H1 (cell line): ENCODE results near the gene GRIP2. TPM values are rescaled to one million over a fixed set of nuclear protein-coding genes. Genes with fewer than 3 reads are reported as not detected.

ENCODE experiments used
- CTCF ChIA-PET: fragments of 300-600 bp; sonication (Branson Sonifier 250); formaldehyde crosslinking; loops from one replicate; lab custom pipeline; 2021; ENCODE audit not compliant: partially characterized antibody; lab: Charles Lee
- POLR2A ChIA-PET: fragments of 300-600 bp; sonication (Branson Sonifier 250); formaldehyde crosslinking; loops from one replicate; lab custom pipeline; 2021; ENCODE audit warnings: inconsistent platforms; ENCODE audit not compliant: partially characterized antibody; lab: Charles Lee
- DNase-seq, 2 experiments: peaks; one replicate each; pipeline versions ENCODE4 v3.0.0 to v3.0.0-alpha.2; 2010 to 2022; ENCODE audit warnings: low spot score in 2 of 2, low read depth in 1 of 2, mixed read lengths in 1 of 2
- FAIRE-seq: peaks from 2 replicates; lab custom pipeline; 2011; peaks lifted over from hg19 to GRCh38; lab: Jason Lieb, UNC
- H2AFZ ChIP-seq: 2 replicates; pipeline ENCODE4 v1.8.1; 2012; ENCODE audit warnings: low read length, inconsistent platforms
- H2AK5ac ChIP-seq: 2 replicates; pipeline ENCODE4 v1.6.1; 2013; ENCODE audit warnings: low read depth, low read length
- H2BK120ac ChIP-seq: replicated peaks from 2 replicates; pipeline ENCODE3; 2013; ENCODE audit warnings: low read depth, low read length, inconsistent platforms
- H2BK12ac ChIP-seq: 2 replicates; pipeline ENCODE4 v1.6.1; 2013; ENCODE audit warnings: low read depth, low read length
- H2BK15ac ChIP-seq: 2 replicates; pipeline ENCODE4 v1.6.1; 2013; ENCODE audit warnings: low read length
- H2BK20ac ChIP-seq: 2 replicates; pipeline ENCODE4 v1.6.1; 2013; ENCODE audit warnings: low read length
- H2BK5ac ChIP-seq: 2 replicates; pipeline ENCODE4 v1.6.1; 2013; ENCODE audit warnings: low read depth, low read length
- H3K14ac ChIP-seq: 2 replicates; pipeline ENCODE4 v1.6.1; 2013; ENCODE audit warnings: inconsistent platforms; ENCODE audit not compliant: insufficient read length
- H3K18ac ChIP-seq: 2 replicates; pipeline ENCODE4 v1.6.1; 2013; ENCODE audit warnings: low read length; ENCODE audit errors: extremely low read depth
- H3K23ac ChIP-seq: 2 replicates; pipeline ENCODE4 v1.6.1; 2013; ENCODE audit warnings: inconsistent platforms; ENCODE audit not compliant: insufficient read length
- H3K23me2 ChIP-seq: 2 replicates; pipeline ENCODE4 v1.6.1; 2013; ENCODE audit warnings: low read depth, low read length
- H3K27ac ChIP-seq: 2 replicates; pipeline ENCODE4 v1.6.1; 2011; ENCODE audit warnings: low read depth, low read length, inconsistent platforms
- H3K27me3 ChIP-seq, 4 experiments: replicated peaks in 1 of 4; 1 replicate in 1 of 4; 2 replicates in 3 of 4; pipeline versions ENCODE4 v1.6.1 to v1.8.1; 2011 to 2013; ENCODE audit warnings: low read length in 3 of 4, mild to moderate bottlenecking in 3 of 4, inconsistent platforms in 2 of 4, mixed read lengths in 2 of 4, moderate library complexity in 1 of 4; ENCODE audit not compliant: control insufficient read depth in 3 of 4, insufficient read depth in 3 of 4; ENCODE audit errors: extremely low read depth in 1 of 4
- H3K36me3 ChIP-seq, 4 experiments: 2 replicates each; pipeline versions ENCODE4 v1.6.1 to v1.8.1; 2011 to 2013; ENCODE audit warnings: mild to moderate bottlenecking in 4 of 4, low read length in 3 of 4, moderate library complexity in 2 of 4, control low read depth in 1 of 4, inconsistent platforms in 1 of 4; ENCODE audit not compliant: insufficient read depth in 4 of 4, control insufficient read depth in 2 of 4
- H3K4ac ChIP-seq: replicated peaks from 2 replicates; pipeline ENCODE3; 2013; ENCODE audit warnings: low read length, low read depth, mixed read lengths, inconsistent platforms; ENCODE audit not compliant: insufficient read length
- H3K4me1 ChIP-seq, 4 experiments: replicated peaks in 1 of 4; 1 replicate in 1 of 4; 2 replicates in 3 of 4; pipeline versions ENCODE4 v1.6.1 to v1.8.1; 2011 to 2013; ENCODE audit warnings: low read length in 3 of 4, inconsistent platforms in 2 of 4, mixed read lengths in 1 of 4; ENCODE audit not compliant: insufficient read depth in 4 of 4, control insufficient read depth in 3 of 4
- H3K4me2 ChIP-seq, 2 experiments: 2 replicates each; pipeline versions ENCODE4 v1.6.1 to v1.8.1; 2011 to 2013; ENCODE audit warnings: low read depth in 2 of 2, low read length in 2 of 2, control low read depth in 1 of 2, inconsistent platforms in 1 of 2, mild to moderate bottlenecking in 1 of 2; ENCODE audit not compliant: insufficient read depth in 1 of 2
- H3K4me3 ChIP-seq, 4 experiments: fragments of 200-600, 300-600 bp in 1 of 4; sonication (generic), shearing (Covaris generic), sonication (Bioruptor Twin) in 1 of 4; 2 replicates each; pipeline versions ENCODE4 v1.5.1 to v1.8.1; 2011 to 2016; ENCODE audit warnings: low read length in 4 of 4, low read depth in 3 of 4, control low read depth in 2 of 4, inconsistent platforms in 2 of 4, mild to moderate bottlenecking in 2 of 4, mixed read lengths in 1 of 4, moderate library complexity in 1 of 4; ENCODE audit not compliant: insufficient read depth in 2 of 4; ENCODE audit errors: extremely low read depth in 1 of 4
- H3K56ac ChIP-seq: replicated peaks from 2 replicates; pipeline ENCODE3; 2013; ENCODE audit warnings: low read depth, mild to moderate bottlenecking, mixed read lengths, low read length, inconsistent platforms; ENCODE audit not compliant: insufficient read length
- H3K79me1 ChIP-seq: 2 replicates; pipeline ENCODE4 v1.6.1; 2013; ENCODE audit warnings: low read depth, low read length, control low read depth
- H3K79me2 ChIP-seq, 2 experiments: 2 replicates each; pipeline versions ENCODE4 v1.6.1 to v1.8.1; 2012 to 2013; ENCODE audit warnings: low read length in 2 of 2, mild to moderate bottlenecking in 2 of 2, inconsistent platforms in 1 of 2; ENCODE audit not compliant: insufficient read depth in 2 of 2, control insufficient read depth in 1 of 2
- H3K9ac ChIP-seq, 4 experiments: replicated peaks in 1 of 4; 1 replicate in 1 of 4; 2 replicates in 3 of 4; pipeline versions ENCODE4 v1.6.1 to v1.8.1; 2011 to 2013; ENCODE audit warnings: low read depth in 3 of 4, low read length in 3 of 4, control low read depth in 2 of 4, mild to moderate bottlenecking in 2 of 4, moderate library complexity in 2 of 4, inconsistent platforms in 1 of 4; ENCODE audit errors: extremely low read depth in 1 of 4
- H3K9me3 ChIP-seq, 2 experiments: 2 replicates each; pipeline versions ENCODE4 v1.6.1 to v1.8.1; 2012 to 2013; ENCODE audit warnings: mild to moderate bottlenecking in 2 of 2, moderate library complexity in 2 of 2, control low read depth in 1 of 2, inconsistent platforms in 1 of 2, low read depth in 1 of 2, low read length in 1 of 2, mixed read lengths in 1 of 2; ENCODE audit not compliant: insufficient read depth in 2 of 2
- H4K20me1 ChIP-seq, 2 experiments: replicated peaks in 1 of 2; 2 replicates each; pipeline versions ENCODE3 to v1.8.1; 2011 to 2013; ENCODE audit warnings: inconsistent platforms in 2 of 2, low read length in 2 of 2, mild to moderate bottlenecking in 1 of 2; ENCODE audit not compliant: insufficient read depth in 2 of 2, control insufficient read depth in 1 of 2
- H4K5ac ChIP-seq: 2 replicates; pipeline ENCODE4 v1.6.1; 2013; ENCODE audit warnings: low read length, low read depth, mixed read lengths, inconsistent platforms; ENCODE audit not compliant: insufficient read length
- H4K8ac ChIP-seq: 2 replicates; pipeline ENCODE4 v1.8.0; 2013; ENCODE audit warnings: mild to moderate bottlenecking, moderate library complexity, low read length, inconsistent platforms; ENCODE audit not compliant: insufficient read depth; ENCODE audit errors: extremely low read depth
- H4K91ac ChIP-seq: replicated peaks from 2 replicates; pipeline ENCODE3; 2013; ENCODE audit warnings: low read length, mixed read lengths, inconsistent platforms; ENCODE audit not compliant: insufficient read length
- GTF2F1 ChIP-seq: IDR thresholded peaks from 2 replicates; pipeline ENCODE4 v1.6.1; 2012; ENCODE audit warnings: low read depth, low read length, improper control_type of control experiment, borderline replicate concordance
- TBP ChIP-seq: IDR thresholded peaks from 2 replicates; pipeline ENCODE4 v1.6.1; 2011; ENCODE audit warnings: low read depth, low read length, improper control_type of control experiment
- WGBS, 2 experiments: shearing (Covaris generic) in 1 of 2; methylation state at CpG; one replicate each; pipeline versions ENCODE4 v1.1.6 to v1.1.7; 2013 to 2015; ENCODE audit warnings: low lambda C conversion rate in 2 of 2, mixed read lengths in 2 of 2, inconsistent platforms in 1 of 2, low coverage in 1 of 2, missing lambda C conversion rate in 1 of 2; ENCODE audit not compliant: insufficient replicate concordance in 2 of 2, insufficient coverage in 1 of 2, insufficient read length in 1 of 2; ENCODE audit errors: extremely low coverage in 1 of 2, missing lambda C conversion rate in 1 of 2; 5-methylcytosine and 5-hydroxymethylcytosine counted together
- polyA plus RNA-seq, 7 experiments: library from polyadenylated mRNA; depleted of rRNA in 3 of 7; stranded (reverse) in 5 of 7; unstranded in 2 of 7; fragments of >200 nt in 5 of 7; fragments of 200-250 nt in 2 of 7; gene quantifications; 1 replicate in 5 of 7; 2 replicates in 1 of 7; 4 replicates in 1 of 7; pipeline versions ENCODE4 v1.2.1 to v1.2.3, GENCODE V29; 2011 to 2013; ENCODE audit warnings: missing spikeins in 2 of 7, mixed read lengths in 2 of 7
- total RNA-seq: library from RNA; stranded (reverse); fragmentation: NEBNext Ultra II Directional; extraction: Animal tissue kit (Norgen Biotek cat#: 25700); gene quantifications from 2 replicates; pipeline ENCODE4 v1.2.1, GENCODE V29; 2021

The GRIP2 gene
- total and polyA plus RNA-seq, 2 of the 8 experiments (the other 6 are each of a cell fraction or from before 2014, with no cell fraction given) = 2.5 to 6.4 TPM

DNA sequence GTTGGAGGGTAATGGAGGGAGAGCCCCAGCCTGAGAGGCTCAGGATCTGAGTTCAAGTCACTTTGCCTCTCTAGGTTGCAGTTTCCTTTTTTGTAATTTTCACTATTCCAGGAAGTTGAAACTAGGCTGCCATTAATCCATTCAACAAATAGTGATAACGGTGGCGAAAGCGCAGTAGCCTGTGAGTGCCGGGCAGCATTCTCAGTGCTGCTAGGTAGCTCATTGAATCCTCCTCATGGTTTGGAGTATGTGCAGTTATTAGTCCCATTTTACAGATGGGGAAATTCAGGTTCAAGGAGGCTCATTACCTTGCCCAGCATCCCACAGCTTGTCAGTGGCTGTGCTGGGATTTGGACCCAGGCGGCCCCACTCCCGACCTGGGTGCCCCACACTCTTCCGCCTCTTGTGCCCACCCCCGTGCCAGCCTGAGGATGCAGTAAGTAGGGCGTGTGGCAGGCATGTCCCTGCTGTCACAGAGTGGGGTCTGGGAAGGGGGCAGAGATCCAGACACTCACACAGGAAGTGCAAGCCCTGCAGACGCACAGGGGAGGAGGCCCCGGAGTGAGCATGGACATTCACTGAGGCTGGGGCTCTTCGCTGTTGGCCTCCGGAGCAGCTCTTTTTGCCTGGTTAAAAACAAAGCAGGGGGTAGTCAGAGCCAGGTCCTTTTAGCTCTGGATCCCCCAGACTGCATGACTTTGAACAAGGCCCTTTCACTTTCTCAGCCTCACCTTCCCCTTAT lies 79.0 kb downstream of the GRIP2 start:
- Histone ChIP-seq H3K79me1 (peaks cover 3% of the 10 kb centered on the region; the same call in 1 of the 2 replicates), H3K79me2 (no peaks in the 10 kb centered on the region), H2BK12ac (no peak overlapping the region), H3K14ac (no peak overlapping the region), H2AFZ (no peak overlapping the region), H4K20me1 (peaks cover 4 to 14% of the 10 kb centered on the region in 2 experiments), H3K4me1 (peaks cover 0 to 8% (median 5%) of the 10 kb centered on the region in 4 experiments; a peak in 5 of 7 replicates), H2AK5ac (no peak overlapping the region), H4K8ac (no peak overlapping the region; the same call in 1 of the 2 replicates), H3K23ac (no peak overlapping the region), H3K36me3 (peaks cover 16 to 44% (median 29%) of the 10 kb centered on the region in 4 experiments; a peak in 7 of 8 replicates), H3K23me2 (no peaks in the 10 kb centered on the region), H4K91ac (no peak overlapping the region), H2BK5ac (no peak overlapping the region), H4K5ac (no peak overlapping the region), H3K27me3 (no peaks in the 10 kb centered on the region), H3K4me3 (no peak overlapping the region), H3K18ac (no peak overlapping the region), H2BK120ac (no peak overlapping the region), H3K27ac (no peak overlapping the region), H3K56ac (no peak overlapping the region), H3K4ac (no peak overlapping the region), H3K9ac (no peak overlapping the region), H3K9me3 (no peaks in the 10 kb centered on the region), H2BK20ac (no peak overlapping the region), H2BK15ac (no peak overlapping the region), H3K4me2 (no peak overlapping the region)
- DNase-seq = no peak
- ChIA-PET POLR2A (interaction anchor here (1.5 to 1.7 kb wide), 2 partner anchors 56 to 59 kb away, joined by 3 to 5 read pairs; partner anchors contain the start of gene SLC6A6), CTCF (interaction anchor here (0.7 to 4.9 kb wide), 30 partner anchors 9 to 261 kb away, joined by 3 to 49 read pairs (median 6); partner anchors contain the start of gene SLC6A6)
- TF ChIP-seq TBP = no peak
- TF ChIP-seq GTF2F1 = no peak
- WGBS, 2 experiments = 81% methylated on average over 13 of the region's 13 CpGs; no CpG with 5 or more reads in 1 of the 2 experiments
- no peak for FAIRE-seq
